ENCODE data around the gene RASL10A.

RASL10A gene

GRCh38 chr22:29311464-29312217 is 3.9 kb downstream of the RASL10A start:
- Mint-ChIP-seq H3K36me3 (ENCODE audit: low read depth) (peaks cover 5% of the 10 kb centered on the region), H3K4me3 (no peak overlapping the region), H3K27me3 (ENCODE audit: low read depth) (peaks cover 44% of the 10 kb centered on the region), H3K27ac (no peak overlapping the region), H3K4me1 (peaks cover 17% of the 10 kb centered on the region), H3K9me3 (no peaks in the 10 kb centered on the region)
- TF ChIP-seq CTCF (IDR thresholded peaks at IDR 0.05; ENCODE audit: unreplicated experiment in 3 of 3), result no peak

GRCh38 chr22:29310863-29311339 is 4.6 kb downstream of the RASL10A start:
- H3K4me1 Mint-ChIP-seq, result peaks cover 17% of the 10 kb centered on the region
- H3K27ac Mint-ChIP-seq, result no peak overlapping the region
- peak overlapping the region in 2 of 3 experiments; percentile 41 to 52 for H3K4me3 Mint-ChIP-seq
- peaks cover 5% of the 10 kb centered on the region for H3K36me3 Mint-ChIP-seq (ENCODE audit: low read depth)
- H3K27me3 Mint-ChIP-seq (ENCODE audit: low read depth), result peaks cover 36% of the 10 kb centered on the region
- no peak for TF ChIP-seq CTCF (IDR thresholded peaks at IDR 0.05; ENCODE audit: unreplicated experiment in 3 of 3)
- no peaks in the 10 kb centered on the region for H3K9me3 Mint-ChIP-seq

GRCh38 chr22:29310065-29310862 is 5.2 kb downstream of the RASL10A start:
- no peak for TF ChIP-seq CTCF (IDR thresholded peaks at IDR 0.05; ENCODE audit: unreplicated experiment in 3 of 3)
- no peak overlapping the region for H3K27ac Mint-ChIP-seq
- H3K9me3 Mint-ChIP-seq, result no peaks in the 10 kb centered on the region
- H3K36me3 Mint-ChIP-seq (ENCODE audit: low read depth), result peaks cover 5% of the 10 kb centered on the region
- peaks cover 37% of the 10 kb centered on the region for H3K27me3 Mint-ChIP-seq (ENCODE audit: low read depth)
- peaks cover 17% of the 10 kb centered on the region for H3K4me1 Mint-ChIP-seq
- peak overlapping the region; percentile 53 to 60 (median 55) for H3K4me3 Mint-ChIP-seq

GRCh38 chr22:29309332-29310064 is 6.0 kb downstream of the RASL10A start:
- Mint-ChIP-seq H3K27me3 (ENCODE audit: low read depth) (peaks cover 34% of the 10 kb centered on the region), H3K9me3 (no peaks in the 10 kb centered on the region), H3K27ac (no peak overlapping the region), H3K4me3 (peak overlapping the region; percentile 66 to 76 (median 74)), H3K4me1 (peaks cover 15% of the 10 kb centered on the region), H3K36me3 (ENCODE audit: low read depth) (peaks cover 5% of the 10 kb centered on the region)
- TF ChIP-seq CTCF (IDR thresholded peaks at IDR 0.05; ENCODE audit: unreplicated experiment in 3 of 3), result no peak

- peaks cover 8% of the 10 kb centered on the region for H3K4me1 Mint-ChIP-seq
Measured at GRCh38 chr22:29308791-29309262, 6.7 kb downstream of the RASL10A start.

More at GRCh38 chr22:29308791-29309262, 6.7 kb downstream of the RASL10A start:
- Mint-ChIP-seq H3K4me3 (peak overlapping the region; percentile 66 to 76 (median 74)), H3K36me3 (ENCODE audit: low read depth) (no peaks in the 10 kb centered on the region), H3K27ac (no peak overlapping the region), H3K9me3 (no peaks in the 10 kb centered on the region), H3K27me3 (ENCODE audit: low read depth) (peaks cover 28% of the 10 kb centered on the region)
- no peak for TF ChIP-seq CTCF (IDR thresholded peaks at IDR 0.05; ENCODE audit: unreplicated experiment in 3 of 3)

Measured in nephron (organoid).